OCI-LY3 (cell line): ENCODE results near the gene ANKEF1.

ENCODE experiments used
- H2AFZ ChIP-seq: fragments of 200-600, 300-600 bp; shearing (Covaris generic); 2 replicates; pipeline ENCODE4 v1.6.0; 2014; ENCODE audit warnings: antibody characterized with exemption, low read depth, low read length
- H3K27ac ChIP-seq: fragments of 200-600, 300-600 bp; sonication (generic); 2 replicates; pipeline ENCODE4 v1.5.1; 2014; ENCODE audit warnings: mild to moderate bottlenecking, low read length, moderate library complexity, mixed read lengths
- H3K27me3 ChIP-seq: fragments of 200-600, 300-600 bp; sonication (generic); 2 replicates; pipeline ENCODE4 v1.6.1; 2014; ENCODE audit warnings: low read depth, low read length, mixed read lengths
- H3K36me3 ChIP-seq: fragments of 200-600, 300-600 bp; sonication (generic); replicated peaks from 2 replicates; pipeline ENCODE3; 2014; ENCODE audit warnings: low read depth, low read length, mixed read lengths
- H3K4me1 ChIP-seq: fragments of 300-600, 200-600 bp; sonication (generic); 2 replicates; pipeline ENCODE4 v1.6.1; 2014; ENCODE audit warnings: low read length, mixed read lengths
- H3K4me2 ChIP-seq: fragments of 200-600, 300-600 bp; sonication (generic); 2 replicates; pipeline ENCODE4 v1.6.1; 2014; ENCODE audit warnings: low read length, mixed read lengths
- H3K4me3 ChIP-seq: fragments of 300-600, 200-600 bp; sonication (generic); 2 replicates; pipeline ENCODE4 v1.5.1; 2014; ENCODE audit warnings: antibody characterized with exemption, mild to moderate bottlenecking, low read length, moderate library complexity
- H3K79me2 ChIP-seq: fragments of 300-600, 200-600 bp; shearing (Covaris generic); 2 replicates; pipeline ENCODE4 v1.6.1; 2014; ENCODE audit warnings: mild to moderate bottlenecking, low read length, mixed read lengths
- H3K9ac ChIP-seq: fragments of 300-600, 200-600 bp; shearing (Covaris generic); 2 replicates; pipeline ENCODE4 v1.6.0; 2014; ENCODE audit warnings: mild to moderate bottlenecking, low read length, moderate library complexity
- H3K9me3 ChIP-seq: fragments of 200-600, 300-600 bp; shearing (Covaris generic); 2 replicates; pipeline ENCODE4 v1.6.1; 2014; ENCODE audit warnings: low read length, mixed read lengths; ENCODE audit not compliant: insufficient read depth
- H4K20me1 ChIP-seq: fragments of 200-600, 300-600 bp; sonication (generic); 2 replicates; pipeline ENCODE4 v1.6.1; 2016; ENCODE audit warnings: low read length, mixed read lengths; ENCODE audit not compliant: insufficient read depth
- EZH2phosphoT487 ChIP-seq: fragments of 200-600 bp; shearing (Covaris generic); IDR thresholded peaks from 2 replicates; pipeline ENCODE4 v1.6.1; 2018; ENCODE audit warnings: antibody characterized with exemption, mixed run types, low read depth
- TF ChIP-seq, protein P1 (sequence below): fragments of 200-600, 300-600 bp; sonication (generic); IDR thresholded peaks from 2 replicates; pipeline ENCODE4 v1.5.1; 2014; ENCODE audit warnings: antibody characterized with exemption, low read length, low read depth

Gene ANKEF1

GRCh38 chr20:9993137-9993536 is 41.6 kb upstream of the ANKEF1 start:
- Histone ChIP-seq H3K9me3 (no peaks in the 10 kb centered on the region), H3K4me3 (no peak overlapping the region), H3K27me3 (peaks cover 9% of the 10 kb centered on the region; the same call in 1 of the 2 replicates), H3K4me1 (no peaks in the 10 kb centered on the region), H3K36me3 (no peaks in the 10 kb centered on the region), H3K4me2 (no peak overlapping the region), H3K27ac (no peak overlapping the region), H2AFZ (no peak overlapping the region), H3K79me2 (no peaks in the 10 kb centered on the region), H4K20me1 (no peaks in the 10 kb centered on the region), H3K9ac (no peak overlapping the region)
- no peak for TF ChIP-seq EZH2phosphoT487
- TF ChIP-seq, protein P1, sequence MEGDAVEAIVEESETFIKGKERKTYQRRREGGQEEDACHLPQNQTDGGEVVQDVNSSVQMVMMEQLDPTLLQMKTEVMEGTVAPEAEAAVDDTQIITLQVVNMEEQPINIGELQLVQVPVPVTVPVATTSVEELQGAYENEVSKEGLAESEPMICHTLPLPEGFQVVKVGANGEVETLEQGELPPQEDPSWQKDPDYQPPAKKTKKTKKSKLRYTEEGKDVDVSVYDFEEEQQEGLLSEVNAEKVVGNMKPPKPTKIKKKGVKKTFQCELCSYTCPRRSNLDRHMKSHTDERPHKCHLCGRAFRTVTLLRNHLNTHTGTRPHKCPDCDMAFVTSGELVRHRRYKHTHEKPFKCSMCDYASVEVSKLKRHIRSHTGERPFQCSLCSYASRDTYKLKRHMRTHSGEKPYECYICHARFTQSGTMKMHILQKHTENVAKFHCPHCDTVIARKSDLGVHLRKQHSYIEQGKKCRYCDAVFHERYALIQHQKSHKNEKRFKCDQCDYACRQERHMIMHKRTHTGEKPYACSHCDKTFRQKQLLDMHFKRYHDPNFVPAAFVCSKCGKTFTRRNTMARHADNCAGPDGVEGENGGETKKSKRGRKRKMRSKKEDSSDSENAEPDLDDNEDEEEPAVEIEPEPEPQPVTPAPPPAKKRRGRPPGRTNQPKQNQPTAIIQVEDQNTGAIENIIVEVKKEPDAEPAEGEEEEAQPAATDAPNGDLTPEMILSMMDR = no peak

GRCh38 chr20:9994676-9995075 is 40.1 kb upstream of the ANKEF1 start:
- H3K27ac ChIP-seq = no peak overlapping the region
- no peaks in the 10 kb centered on the region for H3K27me3 ChIP-seq
- H3K4me3 ChIP-seq = no peak overlapping the region
- no peaks in the 10 kb centered on the region for H3K9me3 ChIP-seq
- H3K79me2 ChIP-seq = no peaks in the 10 kb centered on the region
- H3K36me3 ChIP-seq = no peaks in the 10 kb centered on the region
- peaks cover 4% of the 10 kb centered on the region for H3K4me1 ChIP-seq
- no peak overlapping the region for H2AFZ ChIP-seq
- no peak overlapping the region for H3K4me2 ChIP-seq
- TF ChIP-seq, protein P1 = no peak
- TF ChIP-seq EZH2phosphoT487 = no peak
- no peak overlapping the region for H3K9ac ChIP-seq
- no peaks in the 10 kb centered on the region for H4K20me1 ChIP-seq

GRCh38 chr20:9995510-9996272 is 39.1 kb upstream of the ANKEF1 start:
- no peak overlapping the region for H3K9ac ChIP-seq
- H4K20me1 ChIP-seq = no peaks in the 10 kb centered on the region
- H3K27me3 ChIP-seq = no peaks in the 10 kb centered on the region
- no peak overlapping the region for H3K4me2 ChIP-seq
- no peaks in the 10 kb centered on the region for H3K9me3 ChIP-seq
- no peaks in the 10 kb centered on the region for H3K79me2 ChIP-seq
- no peak overlapping the region for H3K4me3 ChIP-seq
- peaks cover 7% of the 10 kb centered on the region for H3K4me1 ChIP-seq
- no peaks in the 10 kb centered on the region for H3K36me3 ChIP-seq
- H3K27ac ChIP-seq = no peak overlapping the region
- TF ChIP-seq EZH2phosphoT487 = no peak
- TF ChIP-seq, protein P1 = no peak
- no peak overlapping the region for H2AFZ ChIP-seq

GRCh38 chr20:9996944-9997343 is 37.8 kb upstream of the ANKEF1 start:
- Histone ChIP-seq H3K9me3 (no peaks in the 10 kb centered on the region), H3K27me3 (no peaks in the 10 kb centered on the region), H3K79me2 (no peaks in the 10 kb centered on the region), H3K4me3 (no peak overlapping the region), H4K20me1 (no peaks in the 10 kb centered on the region), H2AFZ (no peak overlapping the region), H3K36me3 (no peaks in the 10 kb centered on the region), H3K4me2 (no peak overlapping the region), H3K9ac (no peak overlapping the region), H3K27ac (no peak overlapping the region), H3K4me1 (peaks cover 7% of the 10 kb centered on the region)
- no peak for TF ChIP-seq EZH2phosphoT487
- TF ChIP-seq, protein P1 = no peak
